Activated naive CD4-positive, alpha-beta T cell treated with anti-CD3 and anti-CD28 coated beads, Interleukin-2, amount 50 U/mL, for 24 hours (primary cell): ENCODE data around the gene NSD2.

Experiments
- H3K27ac Mint-ChIP-seq: one replicate; pipeline ENCODE4 v1.8.0; 2021; ENCODE audit warnings: mild to moderate bottlenecking, mixed read lengths
- H3K27me3 Mint-ChIP-seq: one replicate; pipeline ENCODE4 v1.8.0; 2021; ENCODE audit warnings: mixed read lengths
- H3K36me3 Mint-ChIP-seq: one replicate; pipeline ENCODE4 v1.8.0; 2021; ENCODE audit warnings: mixed read lengths
- H3K4me1 Mint-ChIP-seq: one replicate; pipeline ENCODE4 v1.8.0; 2021; ENCODE audit warnings: mixed read lengths
- H3K4me3 Mint-ChIP-seq: one replicate; pipeline ENCODE4 v1.8.0; 2021; ENCODE audit warnings: mild to moderate bottlenecking, mixed read lengths
- H3K9me3 Mint-ChIP-seq: one replicate; pipeline ENCODE4 v1.8.0; 2021; ENCODE audit warnings: mixed read lengths

The NSD2 gene

DNA sequence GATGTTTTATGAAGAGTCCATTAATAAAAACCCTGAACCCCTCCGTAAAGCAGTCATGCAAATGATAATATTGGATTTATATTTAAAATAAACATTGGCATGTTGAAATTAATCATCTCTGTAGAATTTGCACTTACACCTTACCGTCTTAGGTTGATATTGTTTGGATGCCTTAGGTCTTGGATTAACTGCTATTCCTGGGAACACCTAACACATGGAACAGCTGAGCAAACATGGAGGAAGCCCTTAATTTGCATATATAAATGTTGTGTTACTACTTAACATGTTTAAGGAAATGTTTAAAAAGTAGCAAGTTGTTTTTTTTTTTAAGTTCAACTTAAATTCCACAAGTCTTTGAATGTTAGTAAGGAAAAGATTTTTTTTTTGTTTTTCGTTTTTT is 62.5 kb downstream of the NSD2 start:
- Mint-ChIP-seq H3K27me3 (no peaks in the 10 kb centered on the region), H3K9me3 (no peaks in the 10 kb centered on the region), H3K4me1 (peaks cover 3% of the 10 kb centered on the region), H3K27ac (no peak overlapping the region), H3K36me3 (peaks cover 8% of the 10 kb centered on the region), H3K4me3 (no peak overlapping the region)

DNA sequence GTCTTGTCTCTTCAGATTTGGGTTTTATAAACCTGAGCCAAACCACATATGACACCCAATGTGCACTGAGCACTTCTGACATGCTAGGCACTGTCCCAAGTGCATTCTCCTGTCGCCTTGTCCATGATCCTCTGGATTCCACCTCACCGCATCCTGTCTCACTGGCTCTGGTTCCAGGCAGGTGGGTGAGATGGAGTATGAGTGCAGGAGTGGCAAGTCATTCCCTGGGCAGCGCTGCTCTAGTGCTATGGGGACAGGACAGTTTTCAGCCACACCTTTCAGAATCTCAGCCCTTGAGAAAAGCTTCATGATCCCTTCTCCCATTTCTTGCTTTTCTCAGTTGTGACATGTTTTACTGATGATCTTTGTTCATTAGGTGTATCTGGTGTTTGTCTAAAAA is 66.4 kb downstream of the NSD2 start:
- Mint-ChIP-seq H3K27ac (no peak overlapping the region), H3K4me1 (peaks cover 3% of the 10 kb centered on the region), H3K36me3 (peaks cover 6% of the 10 kb centered on the region), H3K4me3 (no peak overlapping the region), H3K9me3 (no peaks in the 10 kb centered on the region), H3K27me3 (no peaks in the 10 kb centered on the region)

- H3K9me3 Mint-ChIP-seq, result no peaks in the 10 kb centered on the region
- H3K4me1 Mint-ChIP-seq, result peaks cover 3% of the 10 kb centered on the region
- no peak overlapping the region for H3K27ac Mint-ChIP-seq
- H3K27me3 Mint-ChIP-seq, result no peaks in the 10 kb centered on the region
- H3K4me3 Mint-ChIP-seq, result no peak overlapping the region
- H3K36me3 Mint-ChIP-seq, result peaks cover 6% of the 10 kb centered on the region
Observed at GRCh38 chr4:1938027-1938426, 66.8 kb downstream of the NSD2 start.

DNA sequence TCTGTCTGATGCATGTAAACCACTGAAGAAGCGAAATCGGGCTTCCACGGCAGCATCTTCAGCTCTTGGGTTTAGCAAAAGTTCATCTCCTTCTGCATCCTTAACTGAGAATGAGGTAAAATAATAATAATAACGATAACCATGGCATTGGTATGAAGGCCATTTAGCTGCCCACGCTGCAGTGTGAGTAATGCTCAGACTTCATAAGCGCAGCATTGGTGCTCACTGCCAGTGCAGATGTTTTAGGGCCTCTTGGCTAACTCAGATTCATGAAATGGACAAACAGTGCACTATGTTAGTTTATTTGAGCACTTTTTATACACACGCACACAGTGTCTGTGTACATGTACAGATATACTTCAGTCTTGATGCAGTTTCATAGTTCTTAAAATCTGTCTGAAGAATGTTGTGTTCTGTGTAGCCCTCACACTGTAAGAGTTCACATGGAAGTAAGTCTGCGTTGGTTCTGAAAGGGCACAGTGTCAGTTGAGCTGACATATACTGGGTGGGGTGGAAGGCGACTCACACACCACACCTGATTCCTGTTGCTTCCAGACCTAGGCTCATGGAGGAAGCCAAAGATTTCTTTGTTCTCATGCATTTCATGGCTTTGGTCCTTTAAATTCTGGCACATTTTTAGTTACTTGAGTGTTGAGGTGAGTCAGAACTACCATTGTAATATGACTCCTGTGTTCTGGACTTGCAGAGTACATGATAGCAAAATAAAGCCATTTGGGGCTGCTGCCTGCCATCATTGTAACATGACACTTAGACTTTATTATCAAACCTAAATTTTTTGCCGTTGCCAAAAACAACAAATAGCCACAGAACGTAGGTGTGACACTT is 68.7 kb downstream of the NSD2 start:
- peaks cover 8% of the 10 kb centered on the region for H3K36me3 Mint-ChIP-seq
- no peaks in the 10 kb centered on the region for H3K27me3 Mint-ChIP-seq
- H3K9me3 Mint-ChIP-seq, result no peaks in the 10 kb centered on the region
- peaks cover 3% of the 10 kb centered on the region for H3K4me1 Mint-ChIP-seq
- H3K4me3 Mint-ChIP-seq, result no peak overlapping the region
- no peak overlapping the region for H3K27ac Mint-ChIP-seq

- Mint-ChIP-seq H3K4me3 (no peak overlapping the region), H3K4me1 (peaks cover 3% of the 10 kb centered on the region), H3K36me3 (peaks cover 8% of the 10 kb centered on the region), H3K27me3 (no peaks in the 10 kb centered on the region), H3K27ac (no peak overlapping the region), H3K9me3 (no peaks in the 10 kb centered on the region)
Observed at GRCh38 chr4:1940566-1940965, 69.4 kb downstream of the NSD2 start.

DNA sequence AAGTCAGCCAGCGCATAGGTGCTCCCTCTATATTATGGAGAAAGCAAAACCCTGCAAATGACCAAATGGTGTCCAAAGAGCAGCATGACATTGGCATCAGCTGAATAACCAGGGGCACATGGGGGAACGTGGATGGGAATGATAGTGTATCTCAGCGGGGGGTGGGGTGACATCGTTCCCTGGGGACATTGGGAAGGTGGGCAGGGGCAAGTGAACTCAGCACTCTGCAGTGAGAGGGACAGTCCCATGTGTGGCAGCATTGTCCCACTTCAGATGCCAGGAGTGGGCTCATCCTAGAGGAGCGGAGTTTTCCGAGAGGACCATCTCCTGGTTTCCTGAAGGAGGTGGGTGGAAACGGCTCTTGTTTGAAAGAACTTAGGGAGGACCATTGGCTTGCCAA is 72.7 kb downstream of the NSD2 start:
- peaks cover 6% of the 10 kb centered on the region for H3K36me3 Mint-ChIP-seq
- H3K27ac Mint-ChIP-seq, result no peak overlapping the region
- no peaks in the 10 kb centered on the region for H3K9me3 Mint-ChIP-seq
- no peaks in the 10 kb centered on the region for H3K4me1 Mint-ChIP-seq
- no peaks in the 10 kb centered on the region for H3K27me3 Mint-ChIP-seq
- H3K4me3 Mint-ChIP-seq, result no peak overlapping the region

DNA sequence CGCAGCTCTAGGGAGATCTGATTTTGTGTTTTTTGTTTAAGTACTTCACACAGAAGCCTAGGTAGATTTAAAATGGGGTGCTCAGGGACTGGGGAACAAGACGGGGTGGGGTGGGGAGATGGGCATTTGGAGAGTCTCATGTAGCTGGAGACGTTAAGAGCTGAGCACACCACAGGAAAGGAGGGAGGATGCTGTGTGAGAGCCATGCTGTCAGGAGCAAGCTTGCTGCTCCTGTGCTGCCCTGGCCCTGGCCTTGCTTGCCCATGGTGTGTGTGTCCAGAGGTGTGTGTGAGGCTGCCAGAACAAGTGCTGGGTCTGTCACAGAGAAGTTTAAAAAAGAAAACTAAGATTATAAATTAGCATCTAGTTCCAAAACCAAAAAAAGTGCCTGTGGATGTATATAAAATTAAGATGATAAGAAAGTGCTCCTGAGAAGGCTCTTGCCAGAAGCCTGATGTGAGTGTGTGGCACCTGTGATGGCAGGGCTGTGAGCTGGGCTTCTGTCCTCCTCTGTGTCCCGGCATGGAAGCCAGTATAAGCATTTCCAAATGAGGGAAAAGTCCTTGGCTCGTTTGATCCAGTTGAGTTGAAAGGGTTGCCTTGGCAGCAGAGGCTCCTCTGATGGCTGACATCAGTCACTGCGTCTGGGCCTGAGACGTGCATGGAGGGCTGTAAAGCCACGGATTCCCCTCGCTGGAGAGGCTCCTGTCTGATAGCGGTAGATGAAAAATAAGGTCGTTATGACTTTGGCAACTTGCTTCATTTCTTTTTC is 74.1 kb downstream of the NSD2 start:
- H3K27me3 Mint-ChIP-seq, result no peaks in the 10 kb centered on the region
- no peak overlapping the region for H3K27ac Mint-ChIP-seq
- no peaks in the 10 kb centered on the region for H3K9me3 Mint-ChIP-seq
- H3K36me3 Mint-ChIP-seq, result peaks cover 2% of the 10 kb centered on the region
- no peak overlapping the region for H3K4me3 Mint-ChIP-seq
- H3K4me1 Mint-ChIP-seq, result no peaks in the 10 kb centered on the region

- no peaks in the 10 kb centered on the region for H3K9me3 Mint-ChIP-seq
- no peak overlapping the region for H3K4me3 Mint-ChIP-seq
- H3K27ac Mint-ChIP-seq, result no peak overlapping the region
- no peaks in the 10 kb centered on the region for H3K27me3 Mint-ChIP-seq
- H3K4me1 Mint-ChIP-seq, result no peaks in the 10 kb centered on the region
- peaks cover 2% of the 10 kb centered on the region for H3K36me3 Mint-ChIP-seq
Observed at GRCh38 chr4:1945912-1946311, 74.7 kb downstream of the NSD2 start.

- Mint-ChIP-seq H3K27me3 (no peaks in the 10 kb centered on the region), H3K9me3 (no peaks in the 10 kb centered on the region), H3K27ac (no peak overlapping the region), H3K36me3 (peaks cover 2% of the 10 kb centered on the region), H3K4me1 (no peaks in the 10 kb centered on the region), H3K4me3 (no peak overlapping the region)
Observed at GRCh38 chr4:1948232-1948631, 77.0 kb downstream of the NSD2 start.

GRCh38 chr4:1948892-1949436 is 77.8 kb downstream of the NSD2 start:
- Mint-ChIP-seq H3K36me3 (peaks cover 1% of the 10 kb centered on the region), H3K27ac (no peak overlapping the region), H3K9me3 (no peaks in the 10 kb centered on the region), H3K4me1 (no peaks in the 10 kb centered on the region), H3K4me3 (no peak overlapping the region), H3K27me3 (no peaks in the 10 kb centered on the region)

- no peak overlapping the region for H3K27ac Mint-ChIP-seq
- H3K27me3 Mint-ChIP-seq, result no peaks in the 10 kb centered on the region
- H3K4me3 Mint-ChIP-seq, result no peak overlapping the region
- H3K4me1 Mint-ChIP-seq, result no peaks in the 10 kb centered on the region
- H3K36me3 Mint-ChIP-seq, result no peaks in the 10 kb centered on the region
- no peaks in the 10 kb centered on the region for H3K9me3 Mint-ChIP-seq
Observed at GRCh38 chr4:1950369-1950768, 79.2 kb downstream of the NSD2 start.

GRCh38 chr4:1952058-1952700 is 81.0 kb downstream of the NSD2 start:
- Mint-ChIP-seq H3K36me3 (peaks cover 4% of the 10 kb centered on the region), H3K27ac (no peak overlapping the region), H3K9me3 (no peaks in the 10 kb centered on the region), H3K27me3 (no peaks in the 10 kb centered on the region), H3K4me3 (no peak overlapping the region), H3K4me1 (no peaks in the 10 kb centered on the region)

DNA sequence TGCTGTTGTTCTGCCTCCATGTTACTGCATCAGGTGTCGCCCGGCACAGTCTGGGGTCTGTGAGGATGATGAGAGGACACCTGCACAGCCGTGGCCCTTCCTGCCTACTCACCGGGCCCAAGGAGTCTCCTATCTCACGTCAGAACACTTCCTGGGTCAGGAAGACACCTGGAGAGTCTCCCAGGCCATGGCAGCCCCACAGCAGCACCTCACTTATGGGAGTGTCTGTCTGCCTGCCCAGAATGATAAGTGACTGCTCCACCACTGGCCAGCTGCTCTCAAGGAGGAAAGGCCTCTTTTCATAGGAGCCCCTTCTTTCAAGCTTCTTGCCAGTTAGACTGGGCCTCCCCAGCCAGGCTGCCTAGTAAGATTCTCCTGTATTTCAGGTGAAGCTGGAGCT is 81.5 kb downstream of the NSD2 start:
- Mint-ChIP-seq H3K27me3 (no peaks in the 10 kb centered on the region), H3K36me3 (peaks cover 4% of the 10 kb centered on the region), H3K4me3 (no peak overlapping the region), H3K9me3 (no peaks in the 10 kb centered on the region), H3K27ac (no peak overlapping the region), H3K4me1 (no peaks in the 10 kb centered on the region)

DNA sequence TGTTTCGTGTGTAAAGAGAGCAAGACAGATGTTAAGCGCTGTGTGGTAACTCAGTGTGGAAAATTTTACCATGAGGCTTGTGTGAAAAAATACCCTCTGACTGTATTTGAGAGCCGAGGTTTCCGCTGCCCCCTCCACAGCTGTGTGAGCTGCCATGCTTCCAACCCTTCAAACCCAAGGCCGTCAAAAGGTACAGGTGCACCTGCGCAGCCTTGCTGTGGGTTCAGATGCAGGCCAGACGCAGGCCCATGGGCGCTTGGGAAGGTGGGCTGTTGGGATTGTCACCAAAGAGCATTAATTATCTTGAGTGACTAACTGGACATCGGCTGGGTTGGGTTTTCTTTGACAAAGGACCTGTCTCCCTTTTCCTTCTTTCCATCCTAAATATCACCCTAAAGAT is 82.1 kb downstream of the NSD2 start:
- Mint-ChIP-seq H3K27me3 (no peaks in the 10 kb centered on the region), H3K27ac (no peak overlapping the region), H3K9me3 (no peaks in the 10 kb centered on the region), H3K36me3 (peaks cover 4% of the 10 kb centered on the region), H3K4me1 (no peaks in the 10 kb centered on the region), H3K4me3 (no peak overlapping the region)

- H3K4me1 Mint-ChIP-seq, result no peaks in the 10 kb centered on the region
- no peaks in the 10 kb centered on the region for H3K27me3 Mint-ChIP-seq
- no peak overlapping the region for H3K27ac Mint-ChIP-seq
- H3K36me3 Mint-ChIP-seq, result peaks cover 14% of the 10 kb centered on the region
- no peaks in the 10 kb centered on the region for H3K9me3 Mint-ChIP-seq
- no peak overlapping the region for H3K4me3 Mint-ChIP-seq
Observed at GRCh38 chr4:1956631-1957030, 85.4 kb downstream of the NSD2 start.
